Breast epithelium (tissue), 3 donors: Measurements from ENCODE around the gene TMED5.

Source experiments
- POLR2A ChIP-seq: fragments of 450-650 bp; IDR thresholded peaks from one replicate; pipeline ENCODE4 v1.6.1; 2016; ENCODE audit warnings: antibody characterized with exemption, mild to moderate bottlenecking, moderate library complexity
- POLR2AphosphoS5 ChIP-seq, 3 donors: sonication (generic); formaldehyde crosslinking; IDR thresholded peaks; one replicate each; pipeline ENCODE4 v1.6.1; 2017; ENCODE audit warnings: antibody characterized with exemption in 3 of 3
- TF ChIP-seq, protein P1 (sequence below), 3 donors: fragments of 450-650 bp; IDR thresholded peaks; one replicate each; pipeline ENCODE4 v1.5.1; 2016 to 2017; ENCODE audit warnings: antibody characterized with exemption in 3 of 3, mild to moderate bottlenecking in 3 of 3, moderate library complexity in 3 of 3

- TF ChIP-seq POLR2A (no peak), POLR2AphosphoS5 (IDR thresholded peaks at IDR 0.05) (no peak)
- TF ChIP-seq, protein P1, sequence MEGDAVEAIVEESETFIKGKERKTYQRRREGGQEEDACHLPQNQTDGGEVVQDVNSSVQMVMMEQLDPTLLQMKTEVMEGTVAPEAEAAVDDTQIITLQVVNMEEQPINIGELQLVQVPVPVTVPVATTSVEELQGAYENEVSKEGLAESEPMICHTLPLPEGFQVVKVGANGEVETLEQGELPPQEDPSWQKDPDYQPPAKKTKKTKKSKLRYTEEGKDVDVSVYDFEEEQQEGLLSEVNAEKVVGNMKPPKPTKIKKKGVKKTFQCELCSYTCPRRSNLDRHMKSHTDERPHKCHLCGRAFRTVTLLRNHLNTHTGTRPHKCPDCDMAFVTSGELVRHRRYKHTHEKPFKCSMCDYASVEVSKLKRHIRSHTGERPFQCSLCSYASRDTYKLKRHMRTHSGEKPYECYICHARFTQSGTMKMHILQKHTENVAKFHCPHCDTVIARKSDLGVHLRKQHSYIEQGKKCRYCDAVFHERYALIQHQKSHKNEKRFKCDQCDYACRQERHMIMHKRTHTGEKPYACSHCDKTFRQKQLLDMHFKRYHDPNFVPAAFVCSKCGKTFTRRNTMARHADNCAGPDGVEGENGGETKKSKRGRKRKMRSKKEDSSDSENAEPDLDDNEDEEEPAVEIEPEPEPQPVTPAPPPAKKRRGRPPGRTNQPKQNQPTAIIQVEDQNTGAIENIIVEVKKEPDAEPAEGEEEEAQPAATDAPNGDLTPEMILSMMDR (IDR thresholded peaks at IDR 0.05), result no peak
Observed at GRCh38 chr1:93154898-93155297, 25.3 kb downstream of the TMED5 start.
